ENCODE results near the gene PROSER2. TPM values are rescaled to one million over a fixed set of nuclear protein-coding genes. Genes with fewer than 3 reads are reported as not detected.
A peak's percentile ranks its signal among the peaks of the same experiment; 100 is the strongest.
"Not testable (repeated sequence)": the region's sequence is repeated elsewhere in the genome, so short reads cannot be mapped to it uniquely, and the experiment has no call there.

PROSER2 gene
- total RNA-seq, 1 experiment from 2014 or later, result 0.84 TPM

GRCh38 chr10:11835061-11835460, 11.9 kb downstream of the PROSER2 start:
- no peak for DNase-seq (ENCODE audit: low read depth)

DNA sequence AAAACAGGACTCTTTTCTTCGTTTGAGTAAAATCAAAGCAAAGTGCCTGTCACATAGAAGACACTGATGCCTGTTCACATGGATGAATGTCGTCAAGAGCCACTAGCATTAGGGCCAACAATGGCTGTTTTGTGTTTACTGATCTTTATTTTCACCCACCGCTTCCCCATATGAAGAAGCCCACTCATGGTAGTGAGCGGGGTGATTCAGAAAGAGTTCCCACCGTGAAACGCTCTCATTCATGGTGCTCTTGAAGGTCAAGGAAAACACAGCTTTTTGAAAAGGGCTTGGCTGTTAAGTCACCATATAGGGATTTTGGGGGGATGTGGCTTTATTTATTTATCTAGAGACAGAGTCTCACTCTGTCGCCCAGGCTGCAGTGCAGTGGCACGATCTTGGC, 12.5 kb downstream of the PROSER2 start:
- DNase-seq (ENCODE audit: low read depth), result peak; percentile 42

DNA sequence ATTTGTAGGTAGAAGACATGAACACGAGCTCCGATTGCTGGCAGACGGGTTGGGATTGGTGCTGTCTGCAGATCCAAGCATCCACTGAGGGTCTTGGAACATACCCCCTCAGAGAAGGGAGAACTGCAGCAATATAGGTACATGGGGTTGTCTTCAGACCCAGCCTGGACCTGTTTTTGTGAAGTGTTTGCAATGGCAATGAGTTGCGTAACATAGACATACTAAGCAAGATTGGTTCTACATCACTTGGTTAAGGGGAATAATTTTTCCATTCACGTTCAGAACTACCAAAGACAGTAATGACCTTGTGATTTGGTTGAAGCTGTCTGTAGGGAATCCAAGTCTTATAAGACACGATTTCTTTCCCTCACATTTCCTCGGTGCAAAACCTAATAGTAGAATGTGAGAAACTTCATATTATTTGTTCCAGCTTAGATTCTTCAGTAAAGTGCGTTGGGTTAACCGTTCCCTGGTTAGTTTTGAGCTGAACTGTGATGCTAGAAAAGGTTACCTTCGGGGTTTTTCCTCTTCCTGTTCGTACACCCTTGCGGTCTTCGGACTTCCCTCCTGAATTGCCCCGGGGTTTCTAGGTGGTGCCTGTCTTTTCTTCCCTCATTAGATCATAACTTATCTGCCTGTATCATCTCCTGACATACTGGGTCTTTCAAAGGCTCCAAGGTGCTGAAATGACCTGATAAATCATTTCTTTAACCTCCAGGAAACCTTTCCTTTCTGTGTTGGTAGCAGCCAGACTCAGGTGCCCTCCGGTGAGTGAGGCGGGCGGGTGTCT, 14.4 kb downstream of the PROSER2 start:
- no peak for DNase-seq (ENCODE audit: low read depth)

DNA sequence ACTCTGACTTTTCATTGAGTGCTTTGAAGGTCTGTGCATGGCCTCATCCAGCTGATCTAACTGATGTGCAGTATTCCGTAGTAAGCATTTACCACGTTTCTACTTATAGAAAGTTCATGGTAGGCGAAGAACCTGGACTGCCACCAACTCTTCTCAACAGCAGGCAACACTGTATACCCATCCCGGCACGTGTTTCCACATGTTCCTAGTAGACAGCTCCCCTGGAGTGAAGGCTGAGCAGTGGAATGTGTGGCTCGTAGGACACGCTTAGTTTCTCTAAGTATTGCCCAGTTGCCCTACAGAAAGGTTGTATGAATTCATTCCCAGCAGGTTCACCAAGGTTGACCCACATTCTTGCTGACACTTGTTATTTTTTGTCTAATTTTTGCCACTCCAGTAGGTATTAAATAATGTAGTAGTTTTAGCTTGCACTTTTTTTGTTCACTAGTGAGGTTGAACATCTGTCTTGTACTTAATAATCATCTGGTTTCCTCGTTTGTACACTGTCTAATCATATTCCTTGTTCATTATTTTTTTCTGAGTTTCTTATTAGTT, 15.2 kb downstream of the PROSER2 start:
- DNase-seq (ENCODE audit: low read depth), result no peak

DNA sequence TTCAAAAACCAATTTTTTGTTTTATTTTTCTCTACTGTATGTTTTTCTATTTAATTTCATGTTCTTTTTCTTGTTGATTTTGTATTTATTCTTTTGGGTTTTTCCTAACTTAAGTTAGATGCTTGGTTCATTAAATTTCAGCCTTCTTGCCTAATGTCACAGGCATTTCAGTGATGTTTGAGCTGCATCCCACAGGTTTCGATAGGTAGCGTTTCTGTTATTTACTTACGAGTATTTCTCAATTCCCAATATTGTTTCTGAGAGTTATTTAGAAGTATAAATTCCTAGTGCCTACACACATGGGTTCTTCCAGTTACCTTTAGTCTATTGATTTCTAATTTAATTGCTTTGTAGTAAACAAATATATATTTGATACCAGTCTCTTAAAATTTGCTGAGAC, 18.2 kb downstream of the PROSER2 start:
- no peak for DNase-seq (ENCODE audit: low read depth)

DNA sequence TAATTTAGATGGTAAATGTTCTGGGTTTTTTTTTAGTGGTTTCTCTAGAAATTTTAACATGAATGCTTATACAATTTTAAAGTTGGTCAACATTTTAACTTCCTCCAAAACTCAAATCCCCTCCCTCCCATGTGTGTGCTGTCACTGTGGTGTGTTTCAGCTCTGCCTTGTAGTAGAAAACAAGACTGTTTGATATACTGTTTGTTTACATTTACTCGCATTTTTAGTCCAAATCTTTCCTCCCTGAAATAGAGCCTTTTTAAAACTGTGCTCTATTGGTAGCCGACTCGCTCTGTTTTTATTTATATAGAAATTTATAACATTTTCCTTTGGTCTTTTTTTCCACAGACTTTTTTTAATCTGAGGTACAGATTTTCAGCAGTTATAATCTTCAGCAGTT, 19.3 kb downstream of the PROSER2 start:
- no peak for DNase-seq (ENCODE audit: low read depth)

GRCh38 chr10:11845113-11845512, 22.0 kb downstream of the PROSER2 start:
- DNase-seq (ENCODE audit: low read depth), result no peak

DNA sequence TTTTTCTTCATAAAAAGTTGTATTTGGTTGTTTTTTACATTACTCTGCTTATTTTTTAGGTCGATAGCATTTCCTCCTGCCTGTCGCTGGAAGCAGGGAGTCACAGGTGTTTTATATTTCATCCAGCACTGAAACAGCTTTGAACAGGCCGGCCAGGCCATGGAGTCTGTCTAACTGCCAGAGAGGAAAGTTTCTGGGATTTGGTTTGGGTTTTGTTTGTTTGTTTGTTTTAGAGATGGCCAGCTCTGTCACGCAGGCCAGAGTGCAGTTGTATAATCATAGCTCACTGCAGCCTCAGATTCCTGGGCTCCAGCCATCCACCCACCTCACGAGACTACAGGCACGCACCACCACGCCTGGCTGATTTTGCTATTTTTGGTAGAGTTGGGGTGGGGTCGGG, 23.4 kb downstream of the PROSER2 start:
- DNase-seq (ENCODE audit: low read depth), result no peak

DNA sequence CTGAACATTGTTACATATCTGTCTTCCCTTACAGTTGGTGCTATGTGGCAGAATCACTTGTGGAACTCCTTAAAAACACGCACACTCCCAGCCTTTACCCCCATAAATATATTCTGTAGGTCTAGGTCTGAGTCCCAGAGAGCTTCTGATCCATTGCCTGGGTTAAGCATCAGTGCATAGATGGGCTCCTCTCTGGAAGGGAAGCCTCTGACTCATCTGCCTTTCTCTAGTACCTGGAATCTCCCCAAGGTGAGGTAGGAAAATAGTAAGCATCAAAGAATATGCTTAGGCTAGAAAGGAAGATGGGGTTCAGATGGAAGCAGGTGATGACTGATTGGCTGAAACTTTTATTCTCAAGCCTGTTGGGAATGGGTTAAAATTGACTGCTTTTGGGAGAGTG, 26.1 kb downstream of the PROSER2 start:
- DNase-seq (ENCODE audit: low read depth), result no peak

DNA sequence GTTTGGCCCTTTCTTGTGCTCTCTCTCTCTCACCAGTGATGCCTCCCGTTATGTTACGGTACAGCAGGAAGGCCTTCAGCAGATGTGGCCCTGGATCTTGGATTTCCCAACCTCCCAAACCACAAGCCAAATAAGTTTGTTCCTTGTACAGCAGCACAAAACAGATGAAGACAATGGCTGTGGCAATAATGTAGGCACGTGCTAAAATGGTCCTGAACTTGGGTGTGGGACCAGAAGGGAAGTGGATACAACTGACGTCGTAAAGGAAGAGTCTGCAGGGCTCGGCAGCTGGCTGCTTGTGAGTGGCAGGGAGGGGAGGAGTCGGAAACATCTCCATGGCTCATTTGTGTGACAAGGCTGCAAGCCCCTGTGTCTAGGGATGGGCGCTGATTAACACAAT, 26.8 kb downstream of the PROSER2 start:
- no peak for DNase-seq (ENCODE audit: low read depth)

DNA sequence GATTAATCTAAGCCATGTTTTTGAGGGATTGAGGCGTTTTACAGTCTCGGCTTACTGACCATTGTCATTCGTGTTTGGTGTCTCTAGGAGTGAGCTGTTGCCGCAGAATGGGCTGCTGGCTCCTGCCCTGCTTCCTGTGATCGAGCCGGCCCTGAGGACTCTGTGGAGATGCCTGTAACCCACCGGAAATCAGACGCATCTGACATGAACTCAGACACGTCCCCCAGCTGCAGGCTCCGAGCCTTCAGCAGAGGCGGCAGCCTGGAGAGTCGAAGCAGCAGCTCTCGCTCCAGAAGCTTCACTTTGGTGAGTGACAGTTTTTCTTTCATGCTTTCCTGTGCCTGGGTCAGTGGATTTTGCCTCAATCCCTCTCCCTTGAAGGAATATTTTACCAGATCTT, 28.8 kb downstream of the PROSER2 start:
- no peak for DNase-seq (ENCODE audit: low read depth)

DNA sequence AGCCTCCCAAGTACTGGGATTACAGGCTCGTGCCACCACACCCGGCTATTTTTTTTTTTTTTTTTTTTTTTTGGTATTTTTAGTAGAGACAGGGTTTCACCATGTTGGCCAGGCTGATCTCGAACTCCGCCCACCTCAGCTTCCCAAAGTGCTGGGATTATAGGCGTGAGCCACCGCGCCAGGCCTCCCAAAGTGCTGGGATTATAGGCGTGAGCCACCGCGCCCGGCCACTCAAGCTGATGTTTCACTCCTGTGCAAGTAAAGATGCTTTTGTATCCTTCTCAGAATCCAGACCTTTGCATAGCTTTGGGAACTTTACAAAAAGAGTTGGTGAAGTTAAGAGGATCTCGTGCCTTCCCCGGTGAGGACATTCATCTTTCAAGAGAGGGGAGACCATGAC, 29.5 kb downstream of the PROSER2 start:
- not testable (repeated sequence) for DNase-seq (ENCODE audit: low read depth)

DNA sequence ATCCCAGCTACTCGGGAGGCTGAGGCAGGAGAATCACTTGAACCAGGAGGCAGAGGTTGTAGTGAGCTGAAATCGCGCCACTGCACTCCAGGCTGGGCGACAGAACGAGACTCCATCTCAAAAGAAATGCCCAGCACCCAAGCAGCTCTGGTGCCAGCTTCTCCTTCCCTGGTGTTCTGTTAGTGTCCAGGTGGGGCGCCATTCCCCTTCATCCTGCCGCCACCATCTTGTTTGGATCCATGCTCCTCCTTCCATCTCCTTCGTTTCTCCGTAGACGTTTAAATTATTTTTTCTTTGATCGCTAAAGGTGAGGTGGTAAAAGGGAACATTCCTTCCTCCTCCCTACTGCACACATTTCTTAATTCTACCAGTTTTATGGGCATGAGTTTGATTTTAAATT, 30.3 kb downstream of the PROSER2 start:
- DNase-seq (ENCODE audit: low read depth), result no peak

DNA sequence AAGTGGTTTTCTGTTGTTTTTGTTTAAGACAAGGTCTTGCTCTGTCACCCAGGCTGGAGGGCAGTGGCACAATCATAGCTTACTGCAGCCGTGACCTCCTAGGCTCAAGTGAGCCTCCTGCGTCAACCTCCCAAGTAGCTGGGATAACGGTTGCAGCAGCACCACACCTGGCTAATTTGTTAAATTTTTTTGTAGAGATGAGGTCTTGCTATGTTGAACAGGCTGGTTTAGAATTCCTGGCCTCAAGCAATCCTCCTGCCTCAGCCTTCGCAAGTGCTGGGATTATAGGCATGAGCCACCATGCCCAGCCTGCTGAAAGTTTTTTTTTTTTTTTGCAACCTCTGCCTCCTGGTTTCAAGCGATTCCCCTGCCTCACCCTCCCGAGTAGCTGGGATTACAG, 31.1 kb downstream of the PROSER2 start:
- DNase-seq (ENCODE audit: low read depth), result no peak

- DNase-seq (ENCODE audit: low read depth), result no peak
Measured at GRCh38 chr10:11856089-11856488, 32.9 kb downstream of the PROSER2 start.

- DNase-seq (ENCODE audit: low read depth), result no peak
Measured at GRCh38 chr10:11856678-11857077, 33.5 kb downstream of the PROSER2 start.

DNA sequence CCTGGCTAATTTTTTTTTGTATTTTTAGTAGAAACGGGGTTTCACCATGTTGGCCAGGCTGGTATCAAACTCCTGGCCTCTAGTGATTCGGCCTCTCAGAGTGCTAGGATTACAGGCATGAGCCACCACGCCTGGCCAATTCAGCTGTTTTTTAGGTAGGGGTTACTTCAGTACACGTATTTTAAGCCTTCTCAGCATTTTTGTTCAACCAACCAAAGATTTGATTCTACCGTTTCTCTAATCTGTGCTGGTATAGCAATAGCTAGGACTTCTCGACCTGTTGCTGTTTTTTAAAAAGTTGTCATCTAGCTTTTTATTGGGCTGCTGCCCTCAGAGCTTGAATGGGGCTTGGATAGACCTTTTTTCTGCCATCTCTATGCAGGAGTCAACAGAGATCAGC, 34.9 kb downstream of the PROSER2 start:
- no peak for DNase-seq (ENCODE audit: low read depth)

DNA sequence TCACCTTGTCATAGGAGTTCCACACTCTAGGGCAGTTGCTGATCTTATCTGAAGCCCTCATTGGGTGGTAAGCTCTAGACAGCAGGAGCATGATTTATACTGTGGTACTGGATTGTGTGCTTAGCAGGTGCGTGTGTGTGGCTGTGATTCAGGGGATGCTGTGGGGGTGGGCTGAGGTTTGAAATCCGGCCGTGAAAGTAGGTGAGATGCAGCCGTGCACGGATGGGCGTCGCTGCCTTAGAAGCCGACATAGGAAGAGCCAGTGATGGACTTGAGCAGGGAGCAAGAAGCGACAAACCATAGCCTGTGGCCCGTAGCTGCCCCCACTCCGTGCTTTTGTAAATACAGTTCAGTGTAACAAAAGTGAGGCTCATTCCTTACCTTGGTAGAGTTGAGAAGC, 38.2 kb downstream of the PROSER2 start:
- no peak for DNase-seq (ENCODE audit: low read depth)

DNA sequence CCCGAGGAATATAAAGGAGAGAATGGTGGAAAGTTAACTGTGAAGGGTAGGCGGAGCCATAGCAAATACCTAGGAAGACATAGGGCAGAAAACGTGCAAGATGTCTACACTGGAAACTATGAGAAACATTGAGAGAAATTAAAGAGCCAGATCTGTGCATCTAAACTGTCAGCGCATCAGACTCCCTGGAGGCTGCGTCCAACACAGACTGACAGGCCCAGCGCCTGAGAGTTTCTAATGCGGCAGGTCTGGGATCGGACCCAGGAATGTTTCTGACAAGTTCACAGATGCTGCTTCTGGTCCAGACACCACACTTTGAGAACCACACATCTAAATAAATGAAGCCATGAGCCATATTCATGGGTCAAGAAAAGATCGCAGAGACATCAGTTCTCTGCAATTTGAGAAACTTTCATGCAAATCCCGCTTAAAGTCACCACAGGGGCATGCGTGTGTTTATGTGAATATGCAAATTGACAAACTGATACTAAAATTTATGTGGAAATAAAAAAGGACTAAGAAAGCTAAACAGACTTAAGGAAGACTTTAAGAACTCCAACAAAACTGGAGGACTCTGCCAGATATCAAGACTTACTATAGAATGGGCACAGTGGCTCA, 38.8 kb downstream of the PROSER2 start:
- no peak for DNase-seq (ENCODE audit: low read depth)

GRCh38 chr10:11863353-11864109, 40.4 kb downstream of the PROSER2 start:
- peak; percentile 21 for DNase-seq (ENCODE audit: low read depth)

GRCh38 chr10:11864727-11865126, 41.6 kb downstream of the PROSER2 start:
- DNase-seq (ENCODE audit: low read depth), result no peak

- no peak for DNase-seq (ENCODE audit: low read depth)
Measured at GRCh38 chr10:11865561-11865960, 42.4 kb downstream of the PROSER2 start.

Data from RPMI7951 (cell line).